ENCODE results near the gene RTEL1.
A peak's percentile ranks its signal among the peaks of the same experiment; 100 is the strongest.

RTEL1 gene

DNA sequence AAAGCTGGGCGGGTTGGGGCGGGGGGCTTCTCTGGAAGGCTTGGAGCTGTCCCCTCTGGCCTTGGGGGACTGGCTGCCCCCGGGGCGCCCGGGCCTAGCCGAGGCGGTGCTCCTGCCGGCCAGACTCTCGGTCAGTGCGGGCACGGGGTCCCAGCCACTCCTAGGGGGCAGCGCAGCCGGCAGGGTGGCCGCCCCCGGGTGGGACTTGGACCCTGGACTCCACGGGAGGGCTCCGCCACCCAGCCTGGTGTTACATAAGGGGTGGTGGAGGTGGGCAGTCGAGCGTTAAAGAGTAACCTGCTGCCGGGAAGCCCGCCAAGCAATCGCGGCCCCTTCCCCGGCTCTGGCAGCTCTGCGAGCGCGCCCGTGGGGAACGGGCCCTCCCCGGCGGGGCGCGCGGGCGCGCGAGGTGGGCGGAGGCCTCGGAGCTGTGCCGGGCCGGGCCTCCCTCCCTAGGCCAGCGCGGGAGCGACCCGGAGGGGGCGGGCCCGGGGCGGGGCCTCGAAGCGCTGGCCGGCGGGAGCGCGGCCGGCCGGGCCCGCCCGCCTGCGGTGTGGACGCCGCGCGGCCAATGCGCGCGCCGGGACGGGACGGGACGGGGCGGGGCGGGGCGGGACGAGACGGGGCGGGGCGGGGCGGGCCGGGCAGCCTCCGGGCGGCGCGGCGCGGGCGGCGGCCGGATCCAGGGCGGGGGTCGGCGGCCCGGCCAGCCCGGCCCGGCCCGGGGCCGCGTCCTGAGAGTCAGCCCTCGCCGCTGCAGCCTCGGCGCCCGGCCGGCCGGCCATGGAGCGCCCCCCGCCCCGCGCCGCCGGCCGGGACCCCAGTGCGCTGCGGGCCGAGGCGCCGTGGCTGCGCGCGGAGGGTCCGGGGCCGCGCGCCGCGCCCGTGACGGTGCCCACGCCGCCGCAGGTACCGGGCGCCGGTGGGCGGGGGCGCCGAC, 81.3 kb downstream of the RTEL1 start, which contains the start of gene SLC2A4RG:
SLC2A4RG (plus strand) TSS at position 647 of the 940 bp plus-strand sequence; CDS start at position 784, 137 bp downstream.
- peak within 1 kb of the TSS; percentile 91 for H3K4me2 ChIP-seq (ENCODE audit: low read length)
- H3K4me3 ChIP-seq (ENCODE audit: low read length): peak within 1 kb of the TSS; percentile 89
- TF ChIP-seq, protein P1, sequence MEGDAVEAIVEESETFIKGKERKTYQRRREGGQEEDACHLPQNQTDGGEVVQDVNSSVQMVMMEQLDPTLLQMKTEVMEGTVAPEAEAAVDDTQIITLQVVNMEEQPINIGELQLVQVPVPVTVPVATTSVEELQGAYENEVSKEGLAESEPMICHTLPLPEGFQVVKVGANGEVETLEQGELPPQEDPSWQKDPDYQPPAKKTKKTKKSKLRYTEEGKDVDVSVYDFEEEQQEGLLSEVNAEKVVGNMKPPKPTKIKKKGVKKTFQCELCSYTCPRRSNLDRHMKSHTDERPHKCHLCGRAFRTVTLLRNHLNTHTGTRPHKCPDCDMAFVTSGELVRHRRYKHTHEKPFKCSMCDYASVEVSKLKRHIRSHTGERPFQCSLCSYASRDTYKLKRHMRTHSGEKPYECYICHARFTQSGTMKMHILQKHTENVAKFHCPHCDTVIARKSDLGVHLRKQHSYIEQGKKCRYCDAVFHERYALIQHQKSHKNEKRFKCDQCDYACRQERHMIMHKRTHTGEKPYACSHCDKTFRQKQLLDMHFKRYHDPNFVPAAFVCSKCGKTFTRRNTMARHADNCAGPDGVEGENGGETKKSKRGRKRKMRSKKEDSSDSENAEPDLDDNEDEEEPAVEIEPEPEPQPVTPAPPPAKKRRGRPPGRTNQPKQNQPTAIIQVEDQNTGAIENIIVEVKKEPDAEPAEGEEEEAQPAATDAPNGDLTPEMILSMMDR (IDR thresholded peaks at IDR 0.05; ENCODE audit: low read depth, low read length): no peak
- no peak for TF ChIP-seq EZH2phosphoT487 (IDR thresholded peaks at IDR 0.05; ENCODE audit: low read depth)
- no peak within 1 kb of the TSS for H2AFZ ChIP-seq (ENCODE audit: low read depth, low read length)
- H3K9me3 ChIP-seq (ENCODE audit: insufficient read depth, low read length): no peaks in the 10 kb centered on the region
- H3K79me2 ChIP-seq (ENCODE audit: low read length): no peaks in the 10 kb centered on the region
- H3K27ac ChIP-seq (ENCODE audit: low read length): peak within 1 kb of the TSS; percentile 45
- H3K27me3 ChIP-seq (ENCODE audit: low read depth, low read length): no peaks in the 10 kb centered on the region
- H4K20me1 ChIP-seq (ENCODE audit: insufficient read depth, low read length): no peaks in the 10 kb centered on the region
- H3K36me3 ChIP-seq (replicated peaks; ENCODE audit: low read depth, low read length): peaks cover 17% of the 10 kb centered on the region
- H3K4me1 ChIP-seq (ENCODE audit: low read length): peaks cover 36% of the 10 kb centered on the region
- H3K9ac ChIP-seq (ENCODE audit: low read length): peak within 1 kb of the TSS; percentile 76

- TF ChIP-seq, protein P1 (IDR thresholded peaks at IDR 0.05; ENCODE audit: low read depth, low read length): no peak
- TF ChIP-seq EZH2phosphoT487 (IDR thresholded peaks at IDR 0.05; ENCODE audit: low read depth): no peak
- Histone ChIP-seq H2AFZ (ENCODE audit: low read depth, low read length) (no peak overlapping the region), H3K9me3 (ENCODE audit: insufficient read depth, low read length) (no peaks in the 10 kb centered on the region), H3K9ac (ENCODE audit: low read length) (peak overlapping the region; percentile 70), H3K36me3 (replicated peaks; ENCODE audit: low read depth, low read length) (peaks cover 17% of the 10 kb centered on the region), H3K4me1 (ENCODE audit: low read length) (peaks cover 36% of the 10 kb centered on the region), H3K27me3 (ENCODE audit: low read depth, low read length) (no peaks in the 10 kb centered on the region), H3K4me3 (ENCODE audit: low read length) (peak overlapping the region; percentile 89), H4K20me1 (ENCODE audit: insufficient read depth, low read length) (no peaks in the 10 kb centered on the region), H3K79me2 (ENCODE audit: low read length) (no peaks in the 10 kb centered on the region), H3K4me2 (ENCODE audit: low read length) (peak overlapping the region; percentile 84), H3K27ac (ENCODE audit: low read length) (peak overlapping the region; percentile 20)
Observed at GRCh38 chr20:63740070-63740626, 82.0 kb downstream of the RTEL1 start.

DNA sequence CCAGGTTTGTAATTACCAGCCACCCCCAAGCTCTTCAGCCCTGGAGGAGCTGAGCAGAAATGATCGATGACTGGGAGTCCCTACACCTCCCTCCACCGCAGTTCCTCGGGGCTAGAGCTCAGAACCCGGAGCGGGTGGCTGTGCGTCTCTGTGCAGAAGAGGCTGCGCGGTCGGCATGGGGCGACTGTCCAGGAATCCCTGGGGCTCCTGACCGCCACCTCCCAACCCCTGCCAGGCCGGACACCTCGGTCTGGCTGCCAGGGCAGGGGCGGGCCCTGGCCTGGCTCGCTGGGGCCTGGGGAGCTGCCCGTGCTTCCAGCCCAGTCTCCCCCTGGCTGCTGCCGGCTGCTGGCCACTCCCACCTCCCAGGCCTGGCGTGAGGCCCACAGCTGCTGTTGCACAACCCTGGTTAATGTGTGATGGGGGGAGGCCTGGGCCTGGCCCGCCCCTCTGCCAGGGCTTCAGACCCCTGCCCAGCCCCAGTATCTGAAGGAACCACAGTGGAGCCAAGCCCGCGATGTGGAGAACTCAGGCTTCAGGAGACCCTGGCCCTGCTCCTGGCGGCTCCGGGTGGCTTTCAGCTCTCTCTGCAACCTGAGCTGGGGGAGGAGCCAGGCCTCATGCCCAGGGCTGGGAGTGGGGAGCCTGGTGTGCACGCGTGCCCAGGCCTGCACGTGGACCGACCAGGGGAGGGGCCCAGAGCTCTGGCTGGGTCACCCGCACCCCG, 82.7 kb downstream of the RTEL1 start:
- H2AFZ ChIP-seq (ENCODE audit: low read depth, low read length): no peak overlapping the region

More for the DNA sequence above, 82.7 kb downstream of the RTEL1 start:
- Histone ChIP-seq H3K79me2 (ENCODE audit: low read length) (no peaks in the 10 kb centered on the region), H3K4me3 (ENCODE audit: low read length) (peak overlapping the region; percentile 89), H3K4me2 (ENCODE audit: low read length) (peak overlapping the region; percentile 84), H3K27me3 (ENCODE audit: low read depth, low read length) (no peaks in the 10 kb centered on the region), H3K9me3 (ENCODE audit: insufficient read depth, low read length) (no peaks in the 10 kb centered on the region), H4K20me1 (ENCODE audit: insufficient read depth, low read length) (no peaks in the 10 kb centered on the region), H3K9ac (ENCODE audit: low read length) (peak overlapping the region; percentile 70), H3K36me3 (replicated peaks; ENCODE audit: low read depth, low read length) (peaks cover 17% of the 10 kb centered on the region), H3K27ac (ENCODE audit: low read length) (peak overlapping the region; percentile 20), H3K4me1 (ENCODE audit: low read length) (peaks cover 34% of the 10 kb centered on the region)
- TF ChIP-seq, protein P1 (IDR thresholded peaks at IDR 0.05; ENCODE audit: low read depth, low read length): no peak
- no peak for TF ChIP-seq EZH2phosphoT487 (IDR thresholded peaks at IDR 0.05; ENCODE audit: low read depth)
